GM20431 (cell line): ENCODE data around the gene NDUFA13.

ENCODE experiments used
- in situ Hi-C: fragments of 300-500 bp; cut with MseI, MboI; formaldehyde crosslinking; loops from one replicate; pipeline ENCODE4 v1.15.0; 2020; ENCODE audit warnings: low sequenced_read_pairs; ENCODE audit not compliant: unreplicated experiment

The NDUFA13 gene

GRCh38 chr19:19529783-19530422 lies 13.9 kb downstream of the NDUFA13 start:
- in situ Hi-C loops, result loop anchor here (25.0 kb wide), 3 partner anchors 107 to 757 kb away; partner anchors contain the start of genes GMIP and LPAR2

GRCh38 chr19:19530423-19530804 lies 14.4 kb downstream of the NDUFA13 start:
- in situ Hi-C loops, result loop anchor here (25.0 kb wide), 3 partner anchors 107 to 757 kb away; partner anchors contain the start of genes GMIP and LPAR2

GRCh38 chr19:19530889-19531288 lies 14.9 kb downstream of the NDUFA13 start:
- in situ Hi-C loops, result loop anchor here (25.0 kb wide), 3 partner anchors 106 to 756 kb away; partner anchors contain the start of genes GMIP and LPAR2

- in situ Hi-C loops, result loop anchor here (25.0 kb wide), 3 partner anchors 105 to 755 kb away; partner anchors contain the start of genes GMIP and LPAR2
These were observed 16.2 kb downstream of the NDUFA13 start for GRCh38 chr19:19531951-19532805.

GRCh38 chr19:19532806-19533701 lies 17.0 kb downstream of the NDUFA13 start:
- in situ Hi-C loops, result loop anchor here (25.0 kb wide), 3 partner anchors 104 to 754 kb away; partner anchors contain the start of genes GMIP and LPAR2

GRCh38 chr19:19533841-19534240 lies 17.8 kb downstream of the NDUFA13 start:
- in situ Hi-C loops, result loop anchor here (25.0 kb wide), 3 partner anchors 103 to 753 kb away; partner anchors contain the start of genes GMIP and LPAR2

GRCh38 chr19:19534556-19535265 lies 18.7 kb downstream of the NDUFA13 start:
- in situ Hi-C loops, result loop anchor here (25.0 kb wide), 3 partner anchors 103 to 753 kb away; partner anchors contain the start of genes GMIP and LPAR2

- in situ Hi-C loops, result loop anchor here (25.0 kb wide), 3 partner anchors 102 to 752 kb away; partner anchors contain the start of genes GMIP and LPAR2
These were observed 19.5 kb downstream of the NDUFA13 start for GRCh38 chr19:19535311-19536191.

- in situ Hi-C loops, result loop anchor here (25.0 kb wide), 3 partner anchors 100 to 750 kb away; partner anchors contain the start of genes GMIP and LPAR2
These were observed 21.3 kb downstream of the NDUFA13 start for GRCh38 chr19:19537075-19538048.

- in situ Hi-C loops, result loop anchor here (25.0 kb wide), 3 partner anchors 99 to 749 kb away; partner anchors contain the start of genes GMIP and LPAR2
These were observed 22.2 kb downstream of the NDUFA13 start, which contains the start of gene CILP2 for GRCh38 chr19:19538061-19538784. CILP2 (plus strand) TSS chr19:19538265; CDS start chr19:19538350, 85 bp downstream.

GRCh38 chr19:19538785-19539166 lies 22.8 kb downstream of the NDUFA13 start:
- in situ Hi-C loops, result loop anchor here (25.0 kb wide), 3 partner anchors 99 to 749 kb away; partner anchors contain the start of genes GMIP and LPAR2

- in situ Hi-C loops, result loop anchor here (25.0 kb wide), 3 partner anchors 98 to 748 kb away; partner anchors contain the start of genes GMIP and LPAR2
These were observed 23.7 kb downstream of the NDUFA13 start for GRCh38 chr19:19539698-19540063.

- in situ Hi-C loops, result loop anchor here (25.0 kb wide), 3 partner anchors 97 to 747 kb away; partner anchors contain the start of genes GMIP and LPAR2
These were observed 24.2 kb downstream of the NDUFA13 start for GRCh38 chr19:19540064-19540714.

- in situ Hi-C loops, result loop anchor here (25.0 kb wide), 3 partner anchors 96 to 746 kb away; partner anchors contain the start of genes GMIP and LPAR2
These were observed 24.9 kb downstream of the NDUFA13 start for GRCh38 chr19:19540715-19541515.
